ENCODE measurements around the gene TBC1D2B.

TBC1D2B gene

DNA sequence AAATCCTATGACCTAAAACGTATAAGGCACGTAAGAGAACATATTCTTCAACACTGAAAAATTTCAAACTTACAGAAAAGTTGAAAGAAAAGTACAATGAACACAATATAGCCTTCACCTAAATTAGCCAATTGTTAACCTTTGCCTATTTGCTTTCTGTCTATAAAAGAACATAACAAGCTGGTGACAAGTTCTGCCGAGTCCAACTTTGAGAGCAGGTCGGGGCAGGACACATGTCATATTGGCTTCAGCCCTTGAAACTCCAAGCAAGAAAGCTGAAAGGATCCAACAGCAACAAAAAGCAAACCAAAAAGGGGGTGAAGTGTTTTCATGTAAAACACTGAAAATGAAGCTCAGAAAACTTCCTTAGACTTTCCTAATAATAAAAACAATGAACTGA lies 59.1 kb downstream of the TBC1D2B start:
- no peak overlapping the region for H3K27ac Mint-ChIP-seq
- no peaks in the 10 kb centered on the region for H3K9me3 Mint-ChIP-seq

DNA sequence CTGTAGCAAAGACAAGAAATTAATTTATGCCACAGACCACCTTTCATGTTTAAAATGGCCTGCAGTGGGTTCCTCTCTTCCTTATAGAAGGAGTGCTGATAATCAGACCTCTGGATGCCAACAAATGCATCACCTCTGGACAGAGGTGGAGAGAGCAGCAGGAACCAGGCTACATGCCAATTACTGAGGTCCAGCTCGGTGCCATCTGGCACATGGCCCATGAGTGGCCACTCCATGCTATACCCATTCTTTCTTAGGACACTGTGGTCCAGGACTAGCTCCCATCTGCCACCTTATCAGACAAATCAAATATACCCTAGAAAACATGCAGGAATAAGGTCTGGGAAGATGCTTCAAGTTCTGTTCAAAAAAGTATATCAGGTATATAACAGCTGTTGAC lies 60.7 kb downstream of the TBC1D2B start:
- Mint-ChIP-seq H3K4me1 (peaks cover 18% of the 10 kb centered on the region), H3K27ac (no peak overlapping the region), H3K9me3 (no peaks in the 10 kb centered on the region), H3K4me3 (no peak overlapping the region), H3K27me3 (no peaks in the 10 kb centered on the region)
- DNase-seq (no peak), ATAC-seq (no peak)

More for the DNA sequence above, 59.1 kb downstream of the TBC1D2B start:
- Mint-ChIP-seq H3K4me3 (no peak overlapping the region), H3K4me1 (peaks cover 18% of the 10 kb centered on the region), H3K27me3 (no peaks in the 10 kb centered on the region)
- no peak for ATAC-seq
- DNase-seq = no peak

DNA sequence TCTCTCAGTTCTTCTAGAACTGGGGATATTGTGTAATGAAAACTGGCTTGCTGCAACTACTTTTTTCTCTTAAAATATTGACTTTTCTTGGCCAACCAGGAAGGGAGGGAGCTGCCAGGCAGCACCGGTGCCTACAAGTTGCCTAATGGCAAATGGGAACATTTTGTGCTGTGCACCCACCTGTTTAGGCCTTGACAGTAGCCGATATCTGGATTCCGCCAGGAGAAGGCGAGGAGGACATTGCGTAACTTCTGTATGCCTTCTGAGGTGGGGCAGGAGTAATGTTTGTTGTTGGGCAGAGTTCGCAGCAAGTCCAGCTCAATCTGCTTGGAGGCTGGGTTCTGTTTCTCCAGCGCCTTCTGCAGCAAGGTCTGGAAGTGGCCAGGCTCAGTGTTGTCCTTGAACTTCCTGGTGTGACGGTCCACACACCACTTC lies 64.9 kb downstream of the TBC1D2B start:
- Mint-ChIP-seq H3K4me3 (no peak overlapping the region), H3K9me3 (no peaks in the 10 kb centered on the region), H3K4me1 (peaks cover 2% of the 10 kb centered on the region), H3K27me3 (no peaks in the 10 kb centered on the region), H3K27ac (no peak overlapping the region)
- ATAC-seq (no peak), DNase-seq (no peak)

DNA sequence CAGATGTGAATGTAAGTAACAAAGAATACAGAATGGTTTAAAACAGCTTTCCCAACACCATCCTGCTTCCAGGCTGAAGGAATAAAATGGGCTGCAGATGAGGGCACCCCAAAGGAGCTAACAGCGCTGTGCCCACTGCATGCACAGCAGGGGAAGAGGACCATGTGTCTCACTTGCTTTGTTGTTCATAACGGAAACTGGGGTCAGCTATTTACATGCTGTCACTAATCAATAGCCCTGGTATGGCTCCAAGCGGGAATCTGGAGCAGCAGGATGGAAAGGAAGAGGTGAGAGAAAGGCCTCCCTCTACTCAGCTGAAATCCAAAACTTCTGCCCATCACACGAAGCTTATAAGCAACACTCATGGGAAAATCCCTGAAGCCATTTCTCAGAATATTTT lies 67.4 kb downstream of the TBC1D2B start:
- Mint-ChIP-seq H3K27me3 (no peaks in the 10 kb centered on the region), H3K9me3 (no peaks in the 10 kb centered on the region), H3K27ac (no peak overlapping the region), H3K4me3 (no peak overlapping the region), H3K4me1 (peaks cover 22% of the 10 kb centered on the region)
- ATAC-seq (no peak), DNase-seq (no peak)

DNA sequence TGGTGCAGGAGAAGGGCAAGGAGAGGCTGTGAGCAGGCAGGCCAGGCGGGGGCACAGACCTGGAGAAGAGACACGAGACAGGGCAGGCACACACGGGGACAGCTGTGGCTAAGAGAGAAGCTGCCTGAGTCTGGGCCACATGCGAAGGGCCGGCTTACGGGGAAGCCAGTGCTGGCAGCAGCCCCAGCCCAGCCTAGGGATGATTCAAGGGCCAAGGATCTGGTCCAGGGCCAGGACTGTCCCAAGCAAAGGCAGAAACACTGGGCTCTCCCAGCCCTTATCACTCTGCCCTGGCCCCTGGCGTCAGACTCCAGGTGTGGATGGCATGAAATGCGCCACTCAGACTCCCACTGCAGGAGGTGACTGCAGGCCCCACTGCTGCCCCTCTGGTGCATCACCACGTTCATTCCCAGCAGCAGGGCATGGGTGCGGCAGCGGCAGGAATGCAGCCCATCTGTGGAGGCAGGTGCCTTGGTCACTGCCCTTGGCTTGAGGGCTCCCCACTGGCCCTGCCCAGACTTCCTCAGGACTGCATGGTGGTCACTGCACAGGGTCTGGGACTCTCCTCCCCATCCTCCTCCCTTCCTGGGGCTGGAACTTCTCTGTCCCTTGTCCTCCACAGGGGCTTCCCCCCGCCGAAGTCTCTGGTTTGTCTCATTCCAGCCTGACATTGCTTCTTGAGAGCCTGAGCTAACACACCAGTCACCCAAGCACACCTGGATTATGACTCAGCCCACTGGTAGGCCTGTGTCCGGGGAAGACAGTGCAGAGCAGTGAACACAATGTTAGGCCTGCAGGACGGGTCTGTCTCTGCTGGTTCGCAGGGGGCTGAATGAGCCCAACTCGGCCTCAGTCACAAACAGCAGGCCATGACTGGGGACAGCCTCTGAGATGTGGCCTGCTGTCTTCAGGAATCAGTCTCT lies 69.3 kb downstream of the TBC1D2B start:
- peak; percentile 26 for ATAC-seq

DNA sequence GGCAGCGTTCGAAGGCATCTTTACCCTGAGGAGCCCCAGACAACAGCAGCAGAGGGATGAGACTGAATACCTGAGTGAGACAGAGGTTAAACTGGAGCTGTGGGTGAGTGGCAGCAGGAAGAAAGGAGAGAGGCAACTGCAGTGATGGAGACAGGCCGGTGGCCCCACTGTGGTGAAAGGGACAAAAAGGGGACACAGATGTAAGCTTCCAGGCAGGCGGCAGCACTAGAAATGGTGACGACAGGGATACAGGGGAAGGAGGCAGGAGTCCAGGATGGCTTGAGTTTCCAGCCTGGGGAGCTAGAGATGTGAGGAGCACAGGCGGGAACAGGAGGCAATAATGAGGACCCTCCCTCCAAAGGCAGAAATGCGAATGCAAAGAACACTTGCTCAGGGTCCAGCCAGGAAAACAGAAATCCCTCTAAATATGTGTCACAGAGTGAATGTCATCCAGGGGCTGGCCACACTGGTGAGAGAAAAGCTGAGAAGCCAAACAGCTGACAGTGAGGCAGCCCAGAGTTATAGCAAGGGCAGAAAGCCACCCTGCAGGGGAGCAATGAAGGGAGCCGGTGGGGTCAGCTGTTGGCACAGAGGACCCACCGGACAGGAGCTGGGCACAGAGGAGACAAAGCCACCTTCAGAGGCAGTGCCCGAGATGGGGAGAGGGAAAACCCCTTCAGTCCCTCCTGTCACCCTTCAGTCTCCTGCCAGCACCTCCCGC lies 70.1 kb downstream of the TBC1D2B start:
- DNase-seq (no peak), ATAC-seq (no peak)
- H3K9me3 Mint-ChIP-seq = no peaks in the 10 kb centered on the region
- H3K4me1 Mint-ChIP-seq = peaks cover 36% of the 10 kb centered on the region
- no peaks in the 10 kb centered on the region for H3K27me3 Mint-ChIP-seq
- H3K27ac Mint-ChIP-seq = peak overlapping the region; percentile 22 to 61
- H3K4me3 Mint-ChIP-seq = no peak overlapping the region

More for the DNA sequence above, 69.3 kb downstream of the TBC1D2B start:
- H3K4me1 Mint-ChIP-seq = peaks cover 30% of the 10 kb centered on the region
- H3K27ac Mint-ChIP-seq = peak overlapping the region in 1 of 2 donors; percentile 22
- no peaks in the 10 kb centered on the region for H3K27me3 Mint-ChIP-seq
- no peak for DNase-seq
- H3K4me3 Mint-ChIP-seq = no peak overlapping the region
- H3K9me3 Mint-ChIP-seq = no peaks in the 10 kb centered on the region

DNA sequence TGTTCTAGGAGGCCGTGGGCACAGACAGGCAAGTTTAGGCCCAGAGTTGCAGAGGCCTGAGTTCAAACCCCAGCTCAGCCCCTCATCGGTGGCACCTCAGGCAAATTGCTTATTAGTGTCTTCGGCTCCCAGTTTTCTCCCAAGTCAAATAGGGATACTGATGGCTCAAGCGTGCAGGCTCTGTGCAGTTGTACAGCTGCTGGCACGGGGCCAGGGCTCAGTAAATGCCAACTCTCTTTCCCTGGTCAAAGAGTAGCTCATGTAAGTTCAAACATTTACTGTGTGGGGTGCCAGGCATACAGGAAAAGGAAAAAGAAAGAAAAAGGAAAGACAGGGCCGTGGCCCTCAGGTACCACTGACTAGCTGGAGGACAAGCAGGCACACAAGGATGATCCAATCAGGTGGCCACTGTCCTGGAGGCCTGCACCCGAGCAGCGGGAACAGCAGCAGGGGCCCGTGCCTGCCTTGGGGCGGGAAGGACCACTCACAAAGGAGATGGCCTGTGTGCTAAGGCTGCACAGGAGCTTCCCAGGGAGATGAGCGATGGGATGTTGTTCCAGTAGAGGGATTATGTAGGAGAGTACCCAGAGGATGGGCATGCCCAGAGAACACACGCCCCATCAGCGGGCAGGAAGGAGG lies 70.8 kb downstream of the TBC1D2B start:
- H3K9me3 Mint-ChIP-seq = no peaks in the 10 kb centered on the region
- peak overlapping the region in 1 of 2 donors; percentile 61 for H3K27ac Mint-ChIP-seq
- ATAC-seq (no peak), DNase-seq (no peak)
- peaks cover 39% of the 10 kb centered on the region for H3K4me1 Mint-ChIP-seq
- H3K4me3 Mint-ChIP-seq = no peak overlapping the region
- H3K27me3 Mint-ChIP-seq = no peaks in the 10 kb centered on the region

DNA sequence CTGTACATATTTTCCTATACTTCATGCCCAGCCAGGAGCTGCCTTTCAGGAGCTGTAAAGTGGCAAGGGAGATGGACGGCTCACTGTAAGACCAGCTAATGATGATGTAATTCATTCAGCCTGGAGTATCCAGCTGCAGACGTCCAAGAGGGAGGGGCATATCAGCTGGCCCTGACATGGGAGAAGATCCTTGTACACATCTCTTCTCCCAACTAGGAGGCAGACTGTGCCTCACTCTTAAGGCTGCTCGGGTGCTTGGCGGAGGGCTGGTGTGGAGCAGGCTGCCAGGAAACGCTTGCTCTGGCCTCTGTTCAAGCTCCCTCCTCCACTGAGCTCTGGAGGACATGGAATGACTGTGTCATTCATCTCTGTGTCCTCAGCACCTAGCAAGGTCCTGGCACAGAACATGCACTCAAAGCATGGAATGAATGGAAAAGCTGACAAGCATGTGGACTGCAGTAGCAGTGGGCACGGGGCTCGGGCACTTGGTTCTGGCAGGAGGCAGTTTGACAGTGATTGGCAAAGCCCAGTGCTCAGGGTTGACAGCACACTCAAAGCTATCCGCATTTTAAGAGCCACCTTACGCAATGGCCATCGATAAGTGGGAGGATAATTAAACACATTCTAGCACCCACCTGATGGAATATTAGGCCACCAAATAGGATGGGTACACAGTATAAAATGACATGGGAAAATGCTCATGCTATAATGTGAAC lies 72.4 kb downstream of the TBC1D2B start:
- Mint-ChIP-seq H3K4me1 (peaks cover 55% of the 10 kb centered on the region), H3K4me3 (no peak overlapping the region), H3K27ac (peak overlapping the region; percentile 12 to 73), H3K27me3 (no peaks in the 10 kb centered on the region), H3K9me3 (no peaks in the 10 kb centered on the region)
- no peak for ATAC-seq
- DNase-seq = no peak

DNA sequence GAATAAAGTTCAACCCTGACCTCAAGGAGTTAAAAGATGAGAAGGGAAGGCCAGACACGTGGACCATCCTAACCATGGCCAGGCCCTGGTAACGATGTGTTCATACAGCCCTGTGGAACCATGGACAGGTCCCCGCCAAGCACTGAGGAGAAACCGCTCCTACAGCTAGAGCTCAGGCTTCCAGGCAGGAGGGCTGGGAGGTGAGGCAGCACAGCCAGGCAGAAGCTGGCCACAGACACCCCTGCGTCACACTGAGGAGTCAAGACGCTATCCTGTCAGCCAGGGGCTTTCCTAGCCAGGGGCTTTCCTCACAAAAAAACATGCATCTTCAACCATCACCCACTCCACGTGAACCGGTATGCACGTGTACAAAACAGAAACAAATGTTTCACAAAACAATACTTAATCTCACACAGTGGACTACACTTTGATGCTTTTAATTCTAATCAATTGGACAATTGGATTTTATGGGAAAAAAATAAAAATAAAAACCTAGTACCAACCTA lies 73.2 kb downstream of the TBC1D2B start:
- no peaks in the 10 kb centered on the region for H3K27me3 Mint-ChIP-seq
- H3K4me3 Mint-ChIP-seq = no peak overlapping the region
- H3K9me3 Mint-ChIP-seq = no peaks in the 10 kb centered on the region
- DNase-seq = no peak
- peak overlapping the region; percentile 54 to 73 for H3K27ac Mint-ChIP-seq
- no peak for ATAC-seq
- H3K4me1 Mint-ChIP-seq = peaks cover 55% of the 10 kb centered on the region

DNA sequence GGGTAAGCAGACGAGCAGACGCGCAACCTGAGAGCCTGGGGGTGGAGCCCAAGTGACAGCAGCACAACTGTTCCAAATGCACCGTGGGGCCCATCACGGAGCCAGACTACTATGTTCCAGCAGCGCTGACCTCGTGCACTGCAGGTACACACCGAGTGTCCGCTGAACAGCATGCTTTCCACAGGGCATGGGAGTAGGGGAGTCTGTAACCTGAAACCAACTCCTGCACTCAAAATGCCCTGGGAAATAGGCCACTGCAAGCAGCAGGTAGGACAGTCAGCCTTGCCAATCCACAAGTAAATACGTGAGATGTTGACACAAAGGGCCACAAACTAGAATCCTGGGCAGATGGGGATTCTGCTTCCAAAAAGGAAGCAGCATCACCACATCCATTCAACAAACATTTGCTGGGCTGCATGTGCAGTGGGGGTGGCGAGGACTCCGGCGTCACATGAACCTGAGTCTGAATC lies 73.9 kb downstream of the TBC1D2B start:
- no peaks in the 10 kb centered on the region for H3K27me3 Mint-ChIP-seq
- peaks cover 55% of the 10 kb centered on the region for H3K4me1 Mint-ChIP-seq
- peak overlapping the region in 1 of 2 donors; percentile 54 for H3K27ac Mint-ChIP-seq
- ATAC-seq (no peak), DNase-seq (no peak)
- no peak overlapping the region for H3K4me3 Mint-ChIP-seq
- no peaks in the 10 kb centered on the region for H3K9me3 Mint-ChIP-seq

DNA sequence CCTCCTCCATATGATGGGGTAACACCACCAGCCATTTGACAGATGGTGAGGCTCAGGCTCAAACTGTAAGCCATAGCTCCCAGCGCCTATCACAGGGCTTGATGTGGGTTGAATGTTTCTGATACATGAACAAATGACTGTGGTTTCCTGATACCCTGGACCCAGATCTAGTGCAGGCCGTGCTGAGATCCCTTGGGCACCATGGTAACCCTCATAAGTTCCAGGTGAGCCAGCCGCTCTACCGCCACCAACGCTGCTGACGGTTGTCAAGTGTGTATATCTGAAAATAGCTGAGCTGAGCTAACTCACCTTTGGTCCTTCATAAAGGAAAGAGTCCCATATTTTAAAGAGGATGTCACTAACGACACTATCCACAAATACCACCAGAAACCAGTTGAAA lies 74.5 kb downstream of the TBC1D2B start:
- ATAC-seq = no peak
- no peak for DNase-seq

DNA sequence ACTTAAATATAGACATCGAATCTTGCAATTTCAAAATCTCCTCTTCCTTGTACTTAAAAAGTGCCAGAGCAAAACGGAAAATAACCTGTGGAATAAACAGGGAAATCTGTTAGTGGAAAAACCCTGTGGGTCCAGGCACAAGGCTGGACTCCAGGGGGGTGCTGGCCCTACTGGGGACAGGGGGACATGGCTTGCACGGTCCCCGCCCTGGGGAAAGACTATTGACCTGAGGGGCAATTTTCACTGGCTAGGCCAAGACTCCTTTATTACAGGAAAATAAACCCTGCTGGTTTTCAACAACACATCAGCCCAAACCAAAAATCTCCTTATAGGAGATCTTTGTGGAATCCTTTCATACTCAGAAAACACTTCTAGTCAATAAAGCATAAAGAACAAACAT lies 75.9 kb downstream of the TBC1D2B start:
- ATAC-seq (no peak), DNase-seq (no peak)
- Mint-ChIP-seq H3K9me3 (no peaks in the 10 kb centered on the region), H3K4me1 (peaks cover 43% of the 10 kb centered on the region), H3K27ac (no peak overlapping the region), H3K27me3 (no peaks in the 10 kb centered on the region), H3K4me3 (no peak overlapping the region)

More for the DNA sequence above, 74.5 kb downstream of the TBC1D2B start:
- Mint-ChIP-seq H3K27me3 (no peaks in the 10 kb centered on the region), H3K4me1 (peaks cover 55% of the 10 kb centered on the region), H3K4me3 (no peak overlapping the region), H3K27ac (peak overlapping the region in 1 of 2 donors; percentile 91), H3K9me3 (no peaks in the 10 kb centered on the region)

DNA sequence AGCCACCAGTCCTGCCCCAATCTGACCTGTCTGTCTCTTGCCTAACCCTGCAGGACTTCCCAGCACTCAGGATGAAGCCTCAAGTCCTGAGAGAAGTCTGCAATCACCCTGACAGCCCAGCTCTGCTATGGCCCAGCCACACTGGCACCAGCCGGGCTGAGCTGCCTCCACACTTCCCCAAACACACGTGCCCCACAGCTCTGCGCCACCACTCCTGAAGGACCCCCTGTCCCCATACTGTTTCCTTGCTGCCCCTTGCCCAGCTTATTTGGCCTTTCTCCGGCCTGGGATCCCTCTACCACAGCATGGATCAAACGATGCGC lies 76.6 kb downstream of the TBC1D2B start:
- Mint-ChIP-seq H3K27ac (peak overlapping the region in 1 of 2 donors; percentile 80), H3K9me3 (no peaks in the 10 kb centered on the region), H3K4me3 (no peak overlapping the region), H3K27me3 (no peaks in the 10 kb centered on the region), H3K4me1 (peaks cover 37% of the 10 kb centered on the region)
- ATAC-seq (no peak), DNase-seq (no peak)

DNA sequence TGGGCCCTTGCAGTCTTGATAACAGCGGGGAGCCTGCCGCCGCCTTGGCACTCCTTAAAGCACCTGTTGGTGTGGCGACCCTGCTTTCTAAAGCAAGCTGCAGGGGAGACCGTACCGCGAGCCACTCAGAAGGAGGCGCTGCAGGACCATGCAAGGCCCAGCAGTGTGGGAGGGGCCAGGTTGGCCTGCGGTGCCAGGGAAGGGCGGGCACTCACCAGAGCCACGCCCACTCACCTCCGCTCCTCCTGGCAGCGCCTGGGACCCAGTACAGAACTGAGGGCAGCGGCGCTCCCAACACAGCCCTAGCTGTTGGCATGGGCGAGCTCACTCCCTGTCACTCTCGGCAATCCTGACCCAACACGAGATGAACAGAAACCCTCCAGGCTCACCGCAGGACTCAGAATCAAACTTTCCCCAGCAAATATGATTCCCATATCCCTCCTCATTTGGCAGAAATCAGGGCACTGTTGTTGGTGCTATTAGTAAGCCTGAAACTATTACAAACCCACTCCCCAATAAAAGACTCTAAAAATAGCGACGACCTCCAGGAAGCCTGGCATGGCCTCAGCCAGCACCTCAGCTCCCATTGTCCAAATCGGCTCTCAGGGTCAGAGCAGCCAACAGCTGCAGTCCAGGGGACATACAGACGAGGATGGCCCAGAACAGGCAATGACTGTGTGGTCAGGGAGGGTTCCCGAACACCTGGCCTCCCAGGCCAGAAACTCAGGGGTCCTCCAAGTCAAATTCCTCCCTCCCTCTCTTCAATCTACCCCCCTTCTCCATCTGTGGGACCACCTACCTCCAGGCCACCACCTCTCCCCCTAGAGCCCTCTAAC lies 77.2 kb downstream of the TBC1D2B start:
- DNase-seq (peak; percentile 72 to 82), ATAC-seq (peak; percentile 97)

More for the DNA sequence above, 77.2 kb downstream of the TBC1D2B start:
- H3K27me3 Mint-ChIP-seq = no peaks in the 10 kb centered on the region
- H3K9me3 Mint-ChIP-seq = no peaks in the 10 kb centered on the region
- H3K27ac Mint-ChIP-seq = peak overlapping the region in 1 of 2 donors; percentile 22
- H3K4me3 Mint-ChIP-seq = no peak overlapping the region
- peaks cover 36% of the 10 kb centered on the region for H3K4me1 Mint-ChIP-seq

Data from stimulated activated naive CD8-positive, alpha-beta T cell treated with anti-CD3 and anti-CD28 coated beads, Interleukin-15, amount 100 ng/mL, for 72 hours (primary cell).